ENCODE measurements around the gene COTL1.
A peak's percentile ranks its signal among the peaks of the same experiment; 100 is the strongest.
"Not testable (repeated sequence)": the region's sequence is repeated elsewhere in the genome, so short reads cannot be mapped to it uniquely, and the experiment has no call there.

The COTL1 gene

DNA sequence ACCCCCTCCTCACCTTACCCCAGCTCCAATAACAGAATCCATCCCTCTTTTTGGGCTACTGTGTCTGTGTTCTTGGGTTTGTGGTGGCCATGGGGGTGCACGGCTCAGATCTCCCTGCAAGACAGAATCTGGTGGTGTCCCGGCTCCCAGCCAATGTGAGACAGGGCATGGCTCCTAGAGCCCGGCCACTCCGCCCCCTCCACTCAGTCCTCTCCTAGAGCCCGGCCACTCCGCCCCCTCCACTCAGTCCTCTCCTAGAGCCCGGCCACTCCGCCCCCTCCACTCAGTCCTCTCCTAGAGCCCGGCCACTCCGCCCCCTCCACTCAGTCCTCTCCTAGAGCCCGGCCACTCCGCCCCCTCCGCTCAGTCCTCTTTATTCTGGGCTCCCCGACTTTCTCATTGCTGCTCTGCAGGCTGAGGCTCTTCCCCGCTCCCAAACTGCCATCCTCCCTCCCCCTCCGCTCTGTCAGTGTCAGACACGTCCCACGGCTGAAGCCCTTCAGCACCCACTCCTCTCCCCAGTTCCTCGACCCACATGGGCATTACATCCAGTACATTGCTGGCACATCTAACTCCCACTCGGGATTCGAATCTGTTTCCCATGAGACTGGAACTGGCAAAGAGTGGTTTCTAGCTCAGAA lies 92.8 kb downstream of the COTL1 start:
- DNase-seq, result not testable (repeated sequence)

DNA sequence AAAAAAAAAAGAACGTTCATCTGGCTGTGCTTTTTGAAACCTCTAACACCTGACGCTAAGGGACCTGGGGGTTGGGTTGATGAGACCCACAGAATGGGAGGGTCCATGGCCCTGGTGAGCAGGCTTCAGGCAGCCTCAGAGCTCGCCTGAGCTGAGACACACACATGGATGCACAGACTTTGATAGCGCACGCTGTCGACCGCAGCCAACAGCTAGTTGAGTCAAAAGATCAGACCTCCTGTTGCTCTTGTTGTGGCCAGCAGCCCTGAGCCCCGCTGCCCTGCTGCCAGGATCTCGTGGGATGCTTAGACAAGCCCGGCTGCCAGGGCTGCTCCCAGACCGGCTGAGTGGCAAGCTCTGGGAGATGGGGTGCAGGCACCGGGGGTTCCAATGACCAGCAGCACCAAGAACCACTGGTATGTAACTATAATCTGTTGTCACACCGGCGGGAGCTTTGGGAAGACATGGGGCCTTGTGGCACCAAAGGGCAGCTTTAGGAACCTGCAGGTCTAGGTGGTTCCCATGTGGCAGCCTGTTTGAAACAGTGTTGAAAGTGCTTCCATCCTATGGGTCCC lies 93.4 kb downstream of the COTL1 start:
- no peak for DNase-seq

DNA sequence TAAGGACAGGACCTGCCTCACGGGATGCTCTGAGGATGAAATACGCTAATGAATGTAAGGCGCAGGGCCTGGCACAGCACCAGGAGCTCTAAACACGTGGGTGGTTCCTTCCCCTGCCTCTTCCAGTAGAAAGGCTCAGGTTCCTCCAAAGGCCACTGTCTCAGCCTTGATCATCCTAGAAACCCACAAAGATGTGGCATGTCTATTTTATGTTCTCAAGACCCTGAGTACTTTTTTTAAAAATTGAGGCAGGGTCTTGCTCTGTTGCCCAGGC lies 96.4 kb downstream of the COTL1 start:
- DNase-seq, result no peak

DNA sequence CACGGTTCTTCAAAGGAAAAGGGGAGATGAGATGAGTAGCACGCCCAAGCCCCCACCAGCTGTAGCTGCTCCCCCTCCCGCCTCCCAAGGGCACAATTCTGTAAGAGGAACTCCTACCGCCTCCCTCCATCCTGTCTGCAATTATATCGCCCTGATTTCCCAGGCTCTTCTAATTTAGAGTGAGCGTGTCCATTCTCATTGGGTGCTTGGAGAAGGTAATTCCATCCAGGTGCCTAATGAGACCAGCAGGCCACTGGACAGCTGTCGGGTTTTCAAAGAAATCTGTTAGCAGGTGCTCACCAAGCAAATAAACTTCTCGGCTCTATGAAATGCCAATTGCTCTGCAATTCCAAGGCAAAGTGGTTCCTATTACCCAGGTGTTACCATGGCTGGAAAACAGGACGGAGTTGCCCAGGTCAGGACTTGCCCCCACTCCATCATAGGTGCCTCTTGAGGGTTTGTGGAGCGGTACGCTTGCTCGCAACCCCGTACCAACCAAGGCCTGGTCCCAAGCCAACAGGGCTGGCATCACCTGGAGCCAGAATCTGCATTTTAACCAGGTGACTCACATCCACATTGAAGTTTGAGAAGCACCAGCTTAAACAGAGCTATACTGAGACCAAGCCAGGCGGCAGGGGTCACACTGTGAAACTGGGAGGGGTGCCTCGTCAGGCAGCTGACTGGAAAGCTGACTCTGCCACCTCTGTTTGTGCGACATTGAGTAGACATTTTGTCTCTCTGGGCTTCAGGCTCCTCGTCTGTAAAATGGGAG lies 97.0 kb downstream of the COTL1 start:
- no peak for DNase-seq

GRCh38 chr16:84519855-84520254 lies 98.0 kb downstream of the COTL1 start:
- no peak for DNase-seq

- peak; percentile 62 for DNase-seq
These were observed 99.0 kb downstream of the COTL1 start for GRCh38 chr16:84518804-84519341.

GRCh38 chr16:84518220-84518619 lies 99.7 kb downstream of the COTL1 start:
- DNase-seq, result not testable (repeated sequence)

- no peak for DNase-seq
These were observed 100.5 kb downstream of the COTL1 start for GRCh38 chr16:84517366-84517765.
